Measurements from ENCODE around the gene CROCC2. TPM values are rescaled to one million over a fixed set of nuclear protein-coding genes. Genes with fewer than 3 reads are reported as not detected.

CROCC2 gene
- total and polyA plus RNA-seq, 12 donors = 0.07 to 0.65 (median 0.28) TPM; not detected in 6

DNA sequence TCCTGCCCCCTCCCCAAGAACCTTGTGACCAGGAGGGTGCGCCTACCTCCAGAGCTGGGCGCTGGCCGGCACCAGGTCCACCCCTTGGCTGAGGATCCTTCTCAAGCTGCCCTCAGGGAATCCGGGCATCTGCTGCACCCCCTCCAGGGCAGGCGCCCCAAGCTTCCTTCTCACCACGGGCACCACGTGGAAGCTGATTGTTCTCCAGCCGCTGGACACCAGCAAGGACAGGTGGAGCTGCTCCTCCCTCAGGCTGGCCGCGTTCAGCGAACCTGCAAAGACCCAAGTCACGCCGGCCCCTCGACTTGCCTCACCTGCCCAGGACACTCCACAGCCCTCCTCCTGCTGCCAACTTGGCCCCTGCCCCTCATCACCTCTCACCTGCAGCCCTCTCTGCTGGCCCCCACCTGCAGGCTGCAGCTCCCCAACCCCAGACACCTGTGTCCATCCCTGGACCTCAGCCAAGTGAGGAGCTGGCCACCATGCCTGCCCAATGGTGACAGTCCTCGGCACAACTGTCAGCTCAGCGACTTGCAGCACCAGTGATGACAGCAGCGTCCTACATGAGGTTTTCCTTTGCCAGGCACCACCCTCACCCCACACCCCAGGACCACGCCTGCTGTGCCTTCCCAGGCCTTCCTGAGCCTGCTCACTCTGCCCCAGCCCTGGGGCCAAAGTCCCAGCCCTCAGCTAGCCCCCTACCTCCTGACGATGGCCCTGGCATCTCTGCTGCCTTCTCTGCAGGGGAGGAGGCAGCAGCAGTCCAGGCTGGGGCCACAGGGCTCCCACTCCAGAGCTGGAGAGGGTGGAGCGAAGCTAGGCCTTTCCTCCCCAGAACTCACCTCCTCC, 14.4 kb upstream of the CROCC2 start:
- Histone ChIP-seq H3K36me3 (replicated peaks in 1 of 2) (no peaks in the 10 kb centered on the region), H3K4me3 (no peak overlapping the region), H3K27me3 (no peaks in the 10 kb centered on the region), H3K4me1 (replicated peaks in 1 of 2) (no peaks in the 10 kb centered on the region), H3K9me3 (replicated peaks in 1 of 3) (no peaks in the 10 kb centered on the region), H3K27ac (no peak overlapping the region)
- no peak for DNase-seq
- intact Hi-C loops (cut with DNase I) = no loop called here
- 82 to 100% (median 86%) methylated on average over 4 to 20 of the region's 20 CpGs for WGBS, 4 donors
- TF ChIP-seq, protein P1, sequence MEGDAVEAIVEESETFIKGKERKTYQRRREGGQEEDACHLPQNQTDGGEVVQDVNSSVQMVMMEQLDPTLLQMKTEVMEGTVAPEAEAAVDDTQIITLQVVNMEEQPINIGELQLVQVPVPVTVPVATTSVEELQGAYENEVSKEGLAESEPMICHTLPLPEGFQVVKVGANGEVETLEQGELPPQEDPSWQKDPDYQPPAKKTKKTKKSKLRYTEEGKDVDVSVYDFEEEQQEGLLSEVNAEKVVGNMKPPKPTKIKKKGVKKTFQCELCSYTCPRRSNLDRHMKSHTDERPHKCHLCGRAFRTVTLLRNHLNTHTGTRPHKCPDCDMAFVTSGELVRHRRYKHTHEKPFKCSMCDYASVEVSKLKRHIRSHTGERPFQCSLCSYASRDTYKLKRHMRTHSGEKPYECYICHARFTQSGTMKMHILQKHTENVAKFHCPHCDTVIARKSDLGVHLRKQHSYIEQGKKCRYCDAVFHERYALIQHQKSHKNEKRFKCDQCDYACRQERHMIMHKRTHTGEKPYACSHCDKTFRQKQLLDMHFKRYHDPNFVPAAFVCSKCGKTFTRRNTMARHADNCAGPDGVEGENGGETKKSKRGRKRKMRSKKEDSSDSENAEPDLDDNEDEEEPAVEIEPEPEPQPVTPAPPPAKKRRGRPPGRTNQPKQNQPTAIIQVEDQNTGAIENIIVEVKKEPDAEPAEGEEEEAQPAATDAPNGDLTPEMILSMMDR (IDR thresholded peaks at IDR 0.05) = no peak

DNA sequence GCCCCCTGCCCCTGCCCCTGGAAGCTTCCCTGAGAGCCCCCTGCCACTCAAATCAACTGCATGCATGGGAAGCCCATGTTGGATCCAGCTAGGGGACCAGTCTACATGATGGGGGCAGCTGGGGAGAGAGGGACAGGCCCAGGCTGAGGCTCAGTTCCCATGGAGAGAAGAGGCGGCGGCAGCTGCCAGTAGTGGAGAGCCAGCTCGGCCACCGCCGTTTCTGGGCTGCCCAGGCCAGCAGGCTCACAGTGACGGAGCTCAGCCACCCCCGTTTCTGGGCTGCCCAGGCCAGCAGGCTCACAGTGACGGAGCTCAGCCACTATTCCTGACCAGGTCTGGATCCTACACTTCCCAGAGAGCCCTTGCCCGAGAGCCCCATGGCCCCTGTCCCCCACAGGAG, 13.8 kb upstream of the CROCC2 start:
- Histone ChIP-seq H3K36me3 (replicated peaks in 1 of 2) (no peaks in the 10 kb centered on the region), H3K4me1 (replicated peaks in 1 of 2) (no peaks in the 10 kb centered on the region), H3K4me3 (no peak overlapping the region), H3K27ac (no peak overlapping the region), H3K9me3 (replicated peaks in 1 of 3) (no peaks in the 10 kb centered on the region), H3K27me3 (no peaks in the 10 kb centered on the region)
- WGBS, 4 donors = 50 to 88% (median 75%) methylated on average over 1 to 9 of the region's 9 CpGs
- TF ChIP-seq POLR2A (IDR thresholded peaks at IDR 0.05) = no peak
- TF ChIP-seq, protein P1 (IDR thresholded peaks at IDR 0.05) = no peak
- DNase-seq = no peak
- intact Hi-C loops (cut with DNase I) = no loop called here

DNA sequence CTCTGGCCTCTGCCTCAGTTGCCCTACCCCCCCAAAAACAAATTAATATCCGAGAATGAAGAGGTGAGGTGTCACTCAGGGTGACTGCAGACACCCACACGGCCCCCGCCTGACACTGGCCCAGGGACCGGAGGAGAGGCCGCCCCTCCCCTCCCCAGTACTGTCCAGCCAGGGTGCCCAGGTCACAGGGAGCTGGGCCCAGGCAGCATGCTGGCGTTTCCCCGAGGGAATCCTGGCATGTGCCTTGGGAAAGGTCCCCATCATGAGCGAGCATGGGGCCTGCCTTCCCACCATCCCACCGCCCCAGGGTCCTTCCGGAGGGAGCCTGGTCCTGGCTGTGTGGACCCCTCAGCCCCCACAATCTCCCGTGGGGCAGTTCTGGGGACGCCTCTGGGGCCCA, 13.2 kb upstream of the CROCC2 start:
- 79 to 92% (median 85%) methylated on average over 2 to 12 of the region's 12 CpGs for WGBS, 4 donors

DNA sequence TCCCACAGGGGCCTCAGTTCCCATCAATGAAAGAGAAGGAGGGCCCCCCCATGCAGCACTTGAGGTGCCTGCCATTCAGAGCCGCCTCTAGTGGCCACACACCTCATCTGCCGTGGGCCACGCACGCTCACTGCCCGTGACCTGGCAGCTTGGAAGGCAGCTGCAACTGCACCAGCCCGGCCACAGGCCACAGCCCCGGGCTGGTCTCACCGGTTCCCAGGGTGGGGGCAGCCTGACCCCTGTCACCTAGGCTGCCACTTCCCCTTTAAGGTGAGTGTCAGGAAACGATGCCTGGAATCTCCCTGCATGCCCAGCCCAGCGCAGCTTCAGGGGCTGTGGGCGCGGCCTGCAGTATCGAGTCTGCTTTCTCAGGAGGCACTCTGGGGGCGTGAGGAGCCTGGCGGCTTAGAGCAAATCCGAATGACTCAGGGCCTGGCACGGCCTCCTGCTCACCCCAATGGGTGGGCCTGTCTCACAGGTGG, 12.7 kb upstream of the CROCC2 start:
- WGBS, 4 donors = 61 to 81% (median 75%) methylated on average over 12 to 17 of the region's 17 CpGs
- H3K36me3 ChIP-seq (replicated peaks in 1 of 2) = no peaks in the 10 kb centered on the region

More for the DNA sequence above, 13.2 kb upstream of the CROCC2 start:
- Histone ChIP-seq H3K27ac (no peak overlapping the region), H3K36me3 (replicated peaks in 1 of 2) (no peaks in the 10 kb centered on the region), H3K9me3 (replicated peaks in 1 of 3) (no peaks in the 10 kb centered on the region), H3K4me1 (replicated peaks in 1 of 2) (no peaks in the 10 kb centered on the region), H3K4me3 (no peak overlapping the region), H3K27me3 (no peaks in the 10 kb centered on the region)
- TF ChIP-seq POLR2A (IDR thresholded peaks at IDR 0.05) = no peak
- TF ChIP-seq, protein P1 (IDR thresholded peaks at IDR 0.05) = no peak
- intact Hi-C loops (cut with DNase I) = no loop called here
- no peak for DNase-seq

More for the DNA sequence above, 12.7 kb upstream of the CROCC2 start:
- no peaks in the 10 kb centered on the region for H3K4me1 ChIP-seq (replicated peaks in 1 of 2)
- H3K9me3 ChIP-seq (replicated peaks in 1 of 3) = no peaks in the 10 kb centered on the region
- H3K27me3 ChIP-seq = no peaks in the 10 kb centered on the region
- no peak overlapping the region for H3K4me3 ChIP-seq
- no peak for DNase-seq
- TF ChIP-seq POLR2A (IDR thresholded peaks at IDR 0.05) = no peak
- TF ChIP-seq, protein P1 (IDR thresholded peaks at IDR 0.05) = no peak
- intact Hi-C loops (cut with DNase I) = no loop called here
- H3K27ac ChIP-seq = no peak overlapping the region
